Fibroblast of mammary gland (primary cell): Measurements from ENCODE around the gene HTR3C.
"Not testable (repeated sequence)": the region's sequence is repeated elsewhere in the genome, so short reads cannot be mapped to it uniquely, and the experiment has no call there.

Experiments used
- DNase-seq: peaks from one replicate; pipeline ENCODE4 v3.0.0-alpha.2; 2010; ENCODE audit warnings: low read depth
- H3K4me3 ChIP-seq: 2 replicates; pipeline ENCODE4 v1.5.1; 2011; ENCODE audit warnings: low read depth, mild to moderate bottlenecking, low read length, moderate library complexity; ENCODE audit not compliant: control insufficient read depth
- CTCF ChIP-seq: conservative IDR thresholded peaks from 2 replicates; pipeline ENCODE4 v1.5.1; 2011; ENCODE audit warnings: low read depth, low read length, inconsistent platforms; ENCODE audit not compliant: control insufficient read depth, insufficient read depth

HTR3C gene

GRCh38 chr3:184031187-184031792 is 21.6 kb upstream of the HTR3C start, which contains the start of gene HTR3D:
HTR3D (plus strand) TSS chr3:184031742; CDS start chr3:184031742, 0 bp downstream.
- no peak for DNase-seq
- no peak for TF ChIP-seq CTCF
- H3K4me3 ChIP-seq: no peak within 1 kb of the TSS

GRCh38 chr3:184037816-184038215 is 15.0 kb upstream of the HTR3C start:
- H3K4me3 ChIP-seq: no peak overlapping the region
- no peak for TF ChIP-seq CTCF
- DNase-seq: no peak

GRCh38 chr3:184038307-184038706 is 14.5 kb upstream of the HTR3C start:
- not testable (repeated sequence) for DNase-seq, H3K4me3 ChIP-seq

- no peak for TF ChIP-seq CTCF
- DNase-seq: peak; percentile 70
- no peak overlapping the region for H3K4me3 ChIP-seq
These were observed 13.4 kb upstream of the HTR3C start for GRCh38 chr3:184039414-184039813.

- peak; percentile 59 for TF ChIP-seq CTCF
- DNase-seq: peak; percentile 56
- no peak overlapping the region for H3K4me3 ChIP-seq
These were observed 12.8 kb upstream of the HTR3C start for GRCh38 chr3:184040010-184040409.

- no peak for TF ChIP-seq CTCF
- H3K4me3 ChIP-seq: no peak overlapping the region
- no peak for DNase-seq
These were observed 10.2 kb upstream of the HTR3C start for GRCh38 chr3:184042617-184043016.

GRCh38 chr3:184045995-184046394 is 6.9 kb upstream of the HTR3C start:
- TF ChIP-seq CTCF: no peak
- no peak overlapping the region for H3K4me3 ChIP-seq
- no peak for DNase-seq
